HG02938 (cell line): ENCODE measurements around the gene MALSU1.

ENCODE experiments used
- ATAC-seq: cut with Tn5 transposase; IDR thresholded peaks from one replicate; pipeline ENCODE4 v1.9.1; 2021; ENCODE audit warnings: mild to moderate bottlenecking, moderate library complexity; ENCODE audit not compliant: unreplicated experiment

Gene MALSU1

DNA sequence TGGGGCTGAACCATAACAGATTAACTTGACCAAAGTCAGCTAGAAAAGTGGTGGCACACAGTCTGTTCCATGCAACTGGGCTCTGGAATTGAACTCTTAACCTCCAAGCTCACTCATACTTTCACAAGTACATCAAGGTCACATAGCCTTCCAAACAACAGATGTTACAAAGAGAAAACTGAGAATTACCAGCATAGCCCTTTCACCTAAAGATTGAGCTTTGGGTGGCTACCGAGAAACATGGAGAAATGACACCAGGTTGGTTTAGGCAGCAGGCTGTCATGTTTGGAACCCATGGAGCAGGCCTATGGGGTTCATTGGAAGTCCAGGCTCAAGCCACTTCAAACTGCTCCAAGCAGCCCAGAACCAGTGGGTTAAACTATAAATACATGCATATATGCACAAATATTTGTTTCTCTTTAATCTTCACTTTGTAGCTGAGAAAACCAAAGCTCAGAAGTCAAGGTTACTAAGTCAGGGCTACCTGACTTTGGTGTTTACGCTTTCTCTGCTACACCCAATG is 59.1 kb downstream of the MALSU1 start:
- no peak for ATAC-seq
